ENCODE data around the gene ZNF385D.

The ZNF385D gene

DNA sequence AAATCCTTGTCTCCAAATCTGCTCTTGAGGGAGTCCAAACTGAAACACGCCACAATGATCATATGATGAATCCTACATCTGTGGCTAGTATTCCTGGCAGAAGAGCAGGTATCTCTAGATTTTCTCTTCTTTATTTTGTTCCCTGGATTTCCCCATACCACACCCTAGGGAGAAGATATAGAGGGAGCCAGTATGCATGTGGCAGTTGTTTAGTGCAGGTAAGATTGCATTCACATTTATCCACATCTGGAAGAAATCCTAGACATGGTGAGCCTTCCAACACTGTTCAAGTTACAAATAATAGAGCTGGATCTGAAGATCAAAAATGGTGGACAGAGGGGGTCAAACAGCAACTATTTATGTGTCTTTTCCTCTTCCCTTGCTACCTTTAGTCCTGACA is 316.7 kb downstream of the ZNF385D start:
- ChIA-PET CTCF (no interaction called here), POLR2A (no interaction called here)
- DNase-seq (ENCODE audit: low read depth, low spot score), result no peak
- no peak overlapping the region for H3K4me3 ChIP-seq (ENCODE audit: low read depth, low read length)
- no peak for TF ChIP-seq CTCF (IDR thresholded peaks at IDR 0.05; ENCODE audit: insufficient read depth, low read length, missing control alignments)

DNA sequence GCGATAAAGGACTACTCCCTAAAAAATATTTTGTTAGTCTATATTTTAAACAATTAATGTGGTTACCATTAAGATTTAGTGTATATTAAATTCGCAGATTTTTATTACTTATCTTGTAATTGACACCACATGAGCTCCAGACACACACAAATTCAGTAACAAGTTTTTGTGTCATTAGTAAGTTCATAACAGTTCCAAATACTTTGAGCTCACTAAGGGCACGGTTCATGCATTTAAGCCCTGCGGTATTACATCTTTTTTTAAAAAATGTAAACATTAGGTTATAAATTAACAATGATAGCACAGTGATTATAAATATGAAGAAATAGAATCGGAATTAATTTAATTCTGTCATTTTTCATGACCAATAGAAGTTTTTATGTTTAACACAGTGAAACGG is 317.3 kb downstream of the ZNF385D start:
- ChIA-PET POLR2A (no interaction called here), CTCF (no interaction called here)
- no peak overlapping the region for H3K4me3 ChIP-seq (ENCODE audit: low read depth, low read length)
- no peak for DNase-seq (ENCODE audit: low read depth, low spot score)
- no peak for TF ChIP-seq CTCF (IDR thresholded peaks at IDR 0.05; ENCODE audit: insufficient read depth, low read length, missing control alignments)

- ChIA-PET POLR2A (no interaction called here), CTCF (no interaction called here)
- TF ChIP-seq CTCF (IDR thresholded peaks at IDR 0.05; ENCODE audit: insufficient read depth, low read length, missing control alignments), result no peak
- no peak for DNase-seq (ENCODE audit: low read depth, low spot score)
- no peak overlapping the region for H3K4me3 ChIP-seq (ENCODE audit: low read depth, low read length)
These were observed 324.1 kb downstream of the ZNF385D start for GRCh38 chr3:21426920-21427319.

DNA sequence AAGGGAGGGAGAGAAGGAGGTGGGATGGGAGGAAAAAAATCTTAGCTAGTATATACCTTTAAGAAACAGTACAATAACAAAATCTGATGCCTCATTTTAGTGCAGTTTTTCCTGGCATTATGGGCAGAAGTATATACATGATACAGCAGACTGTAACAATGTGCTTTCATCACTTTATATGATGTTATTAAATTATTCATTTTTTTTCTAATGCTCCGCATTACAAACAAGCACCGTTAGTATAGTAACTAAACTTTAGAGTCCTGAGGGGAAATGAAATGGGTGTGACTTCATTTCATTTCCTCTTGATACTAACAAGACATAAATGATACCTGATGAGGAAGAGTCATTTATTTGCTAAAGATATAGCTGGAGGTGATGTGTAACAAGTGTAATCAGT is 325.3 kb downstream of the ZNF385D start:
- no peak for TF ChIP-seq CTCF (IDR thresholded peaks at IDR 0.05; ENCODE audit: insufficient read depth, low read length, missing control alignments)
- DNase-seq (ENCODE audit: low read depth, low spot score), result no peak
- H3K4me3 ChIP-seq (ENCODE audit: low read depth, low read length), result no peak overlapping the region
- CTCF ChIA-PET, result no interaction called here
- POLR2A ChIA-PET, result no interaction called here

GRCh38 chr3:21421096-21421495 is 329.9 kb downstream of the ZNF385D start:
- no peak overlapping the region for H3K4me3 ChIP-seq (ENCODE audit: low read depth, low read length)
- no peak for TF ChIP-seq CTCF (IDR thresholded peaks at IDR 0.05; ENCODE audit: insufficient read depth, low read length, missing control alignments)
- no peak for DNase-seq (ENCODE audit: low read depth, low spot score)
- POLR2A ChIA-PET, result no interaction called here
- CTCF ChIA-PET, result no interaction called here

GRCh38 chr3:21417991-21418390 is 333.0 kb downstream of the ZNF385D start:
- POLR2A ChIA-PET, result no interaction called here
- H3K4me3 ChIP-seq (ENCODE audit: low read depth, low read length), result no peak overlapping the region
- DNase-seq (ENCODE audit: low read depth, low spot score), result peak; percentile 19
- TF ChIP-seq CTCF (IDR thresholded peaks at IDR 0.05; ENCODE audit: insufficient read depth, low read length, missing control alignments), result no peak
- CTCF ChIA-PET, result no interaction called here

Measured in AG04449 (cell line).